Endothelial cell of umbilical vein (primary cell): ENCODE results near the gene AKT1.

Source experiments
- EZH2 ChIP-seq: IDR thresholded peaks from 2 replicates; pipeline ENCODE4 v1.6.1; 2012; ENCODE audit warnings: borderline replicate concordance, low read depth, mild to moderate bottlenecking, moderate library complexity, low read length, inconsistent platforms; ENCODE audit not compliant: severe bottlenecking
- FOS ChIP-seq: IDR thresholded peaks from 2 replicates; pipeline ENCODE4 v1.6.1; 2011; ENCODE audit warnings: mild to moderate bottlenecking, low read length, moderate library complexity, borderline replicate concordance; ENCODE audit not compliant: insufficient read depth
- MYC ChIP-seq: IDR thresholded peaks from one replicate; pipeline ENCODE4 v1.6.1; 2011; ENCODE audit warnings: mild to moderate bottlenecking, low read depth, low read length
- POLR2A ChIP-seq: IDR thresholded peaks from 2 replicates; pipeline ENCODE4 v1.6.1; 2012; ENCODE audit warnings: low read depth, mild to moderate bottlenecking, control low read depth, low read length
- POLR2AphosphoS5 ChIP-seq: IDR thresholded peaks from 2 replicates; pipeline ENCODE4 v1.6.1; 2012; ENCODE audit warnings: low read depth, mild to moderate bottlenecking, control low read depth, low read length, moderate library complexity; ENCODE audit not compliant: insufficient read depth
- TF ChIP-seq, protein P1 (sequence below), 2 donors: IDR thresholded peaks; 1 replicate in 1 of 2; 2 replicates in 1 of 2; pipeline ENCODE4 v1.5.1; 2011; ENCODE audit warnings: low read length in 2 of 2, mild to moderate bottlenecking in 2 of 2, moderate library complexity in 2 of 2, control low read depth in 1 of 2, inconsistent platforms in 1 of 2, low read depth in 1 of 2; ENCODE audit not compliant: insufficient read depth in 1 of 2; ENCODE audit errors: extremely low read depth in 1 of 2
- TF ChIP-seq, protein P2 (sequence below): IDR thresholded peaks from 2 replicates; pipeline ENCODE4 v1.6.1; 2011; ENCODE audit not compliant: insufficient read depth, insufficient read length

DNA sequence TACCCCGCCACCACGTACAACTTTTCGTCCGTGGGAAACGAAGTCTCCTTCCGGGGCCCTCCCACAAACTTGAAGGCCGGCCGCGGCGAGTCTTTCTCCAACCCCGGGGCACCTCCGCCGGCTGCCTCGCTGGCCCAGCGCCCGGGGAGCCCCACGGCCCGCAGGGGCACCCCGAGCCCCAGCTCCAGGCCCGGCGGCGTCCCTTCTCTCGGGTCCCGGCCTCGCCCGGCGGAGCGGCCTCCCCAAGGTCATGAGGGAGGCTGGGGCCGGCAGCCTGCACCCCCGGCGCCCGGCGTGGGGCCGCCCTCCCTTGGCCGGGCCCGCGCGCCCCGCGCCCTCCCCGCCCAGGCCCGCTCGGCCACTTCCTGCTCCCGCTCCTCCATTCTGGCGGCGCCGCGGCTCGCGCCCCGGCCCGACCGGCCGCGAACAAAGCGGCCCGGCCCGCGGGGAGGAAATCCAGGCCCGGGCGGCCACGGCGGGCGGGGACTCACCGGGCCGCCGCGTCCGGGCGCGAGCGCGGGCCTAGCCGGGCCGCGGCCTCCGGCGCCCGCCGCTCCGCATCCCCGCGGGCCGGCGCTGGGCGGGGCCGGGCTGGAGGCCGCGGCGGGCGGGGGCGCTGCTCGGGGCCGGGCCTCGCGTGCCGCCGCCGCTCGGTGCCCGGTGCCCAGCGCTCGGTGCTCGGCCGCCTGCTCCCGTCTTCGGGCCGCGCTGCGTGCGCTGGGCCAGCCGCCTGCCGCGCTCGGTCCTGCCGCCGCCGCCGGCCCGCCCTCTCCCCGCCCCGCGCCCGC lies at the start of gene AKT1:
- TF ChIP-seq, protein P1, sequence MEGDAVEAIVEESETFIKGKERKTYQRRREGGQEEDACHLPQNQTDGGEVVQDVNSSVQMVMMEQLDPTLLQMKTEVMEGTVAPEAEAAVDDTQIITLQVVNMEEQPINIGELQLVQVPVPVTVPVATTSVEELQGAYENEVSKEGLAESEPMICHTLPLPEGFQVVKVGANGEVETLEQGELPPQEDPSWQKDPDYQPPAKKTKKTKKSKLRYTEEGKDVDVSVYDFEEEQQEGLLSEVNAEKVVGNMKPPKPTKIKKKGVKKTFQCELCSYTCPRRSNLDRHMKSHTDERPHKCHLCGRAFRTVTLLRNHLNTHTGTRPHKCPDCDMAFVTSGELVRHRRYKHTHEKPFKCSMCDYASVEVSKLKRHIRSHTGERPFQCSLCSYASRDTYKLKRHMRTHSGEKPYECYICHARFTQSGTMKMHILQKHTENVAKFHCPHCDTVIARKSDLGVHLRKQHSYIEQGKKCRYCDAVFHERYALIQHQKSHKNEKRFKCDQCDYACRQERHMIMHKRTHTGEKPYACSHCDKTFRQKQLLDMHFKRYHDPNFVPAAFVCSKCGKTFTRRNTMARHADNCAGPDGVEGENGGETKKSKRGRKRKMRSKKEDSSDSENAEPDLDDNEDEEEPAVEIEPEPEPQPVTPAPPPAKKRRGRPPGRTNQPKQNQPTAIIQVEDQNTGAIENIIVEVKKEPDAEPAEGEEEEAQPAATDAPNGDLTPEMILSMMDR (IDR thresholded peaks at IDR 0.05; ENCODE audit: extremely low read depth in 1 of 2, insufficient read depth in 1 of 2, low read depth in 1 of 2, low read length in 2 of 2) = no peak
- TF ChIP-seq FOS = no peak
- TF ChIP-seq EZH2 = no peak
- no peak for TF ChIP-seq POLR2A
- no peak for TF ChIP-seq POLR2AphosphoS5
- TF ChIP-seq, protein P2, sequence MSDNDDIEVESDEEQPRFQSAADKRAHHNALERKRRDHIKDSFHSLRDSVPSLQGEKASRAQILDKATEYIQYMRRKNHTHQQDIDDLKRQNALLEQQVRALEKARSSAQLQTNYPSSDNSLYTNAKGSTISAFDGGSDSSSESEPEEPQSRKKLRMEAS = no peak
- no peak for TF ChIP-seq MYC
